Activated gamma-delta T cell treated with anti-CD3 and anti-CD28 coated beads, Interleukin-2, amount 50 U/mL, for 16 hours (primary cell): ENCODE data around the gene AGRP.

Source experiments
- DNase-seq: peaks from one replicate; pipeline ENCODE4 v3.0.0-alpha.2; 2020; ENCODE audit warnings: low read depth

AGRP gene

DNA sequence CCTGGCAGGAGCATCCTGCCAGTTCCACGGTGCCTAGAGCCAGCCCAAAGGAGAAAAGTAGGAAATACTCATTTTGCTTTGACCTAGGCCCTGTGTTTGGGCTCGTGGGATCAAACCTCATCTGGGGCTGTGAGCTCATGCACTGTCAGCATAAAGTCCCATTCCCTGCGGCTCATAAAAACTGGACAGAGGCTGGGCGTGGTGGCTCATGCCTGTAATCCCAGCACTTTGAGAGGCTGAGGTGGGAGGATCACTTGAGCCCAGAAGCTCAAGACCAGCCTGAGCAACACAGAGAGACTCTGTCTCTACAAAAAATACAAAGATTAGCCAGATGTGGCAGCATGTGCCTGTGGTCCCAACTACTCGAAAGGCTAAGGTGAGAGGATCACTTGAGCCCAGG, 20.3 kb downstream of the AGRP start:
- no peak for DNase-seq

DNA sequence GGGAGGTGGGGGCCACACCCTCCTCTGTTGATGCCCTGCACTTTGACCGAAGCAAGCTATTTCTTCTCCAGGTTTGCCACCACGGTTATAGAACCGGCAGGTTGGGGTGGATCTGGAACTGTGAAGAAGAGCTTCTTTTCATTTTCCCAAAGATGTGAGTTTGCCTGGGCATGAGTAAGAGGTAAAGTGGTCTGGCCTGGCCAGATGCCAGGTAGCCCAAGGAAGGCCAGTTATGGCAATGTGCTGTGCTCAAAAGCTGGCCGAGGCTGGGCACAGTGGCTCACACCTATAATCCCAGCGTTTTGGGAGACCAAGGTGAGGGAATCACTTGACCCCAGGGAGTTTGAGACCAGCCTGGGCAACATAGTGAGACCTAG, 21.1 kb downstream of the AGRP start:
- DNase-seq = no peak

DNA sequence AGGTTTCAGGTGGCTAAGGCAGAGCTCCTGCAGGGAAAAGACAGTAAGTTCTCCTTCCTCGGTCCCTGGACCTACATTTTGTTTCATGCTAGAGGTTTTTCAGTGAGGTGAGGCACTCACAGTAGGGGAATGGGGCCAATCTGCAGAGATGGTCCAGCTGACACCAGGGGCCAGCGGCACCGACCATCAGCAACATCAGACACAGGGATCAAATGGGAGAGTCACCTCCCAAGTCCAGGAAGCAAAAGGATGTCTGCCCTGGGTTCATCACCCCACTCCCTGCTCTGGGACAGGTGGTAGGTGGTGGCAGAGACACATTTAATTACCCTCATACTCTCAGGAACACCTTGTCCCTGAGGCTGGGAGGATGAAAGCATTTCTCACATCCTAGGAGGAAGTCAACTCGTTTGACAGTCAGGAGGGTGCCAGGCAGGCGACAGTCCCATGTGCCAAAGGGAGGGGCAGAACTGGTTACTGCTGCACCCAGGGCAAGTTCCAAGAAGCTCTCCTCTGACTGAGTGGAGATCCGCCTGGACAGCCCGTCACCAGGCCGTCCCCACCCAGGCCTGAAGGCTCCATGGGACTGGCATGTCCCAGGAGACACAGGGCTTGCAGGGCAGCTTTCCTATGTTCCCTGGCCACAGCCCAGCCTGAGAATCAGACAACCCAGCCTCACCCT, 21.6 kb downstream of the AGRP start:
- no peak for DNase-seq

DNA sequence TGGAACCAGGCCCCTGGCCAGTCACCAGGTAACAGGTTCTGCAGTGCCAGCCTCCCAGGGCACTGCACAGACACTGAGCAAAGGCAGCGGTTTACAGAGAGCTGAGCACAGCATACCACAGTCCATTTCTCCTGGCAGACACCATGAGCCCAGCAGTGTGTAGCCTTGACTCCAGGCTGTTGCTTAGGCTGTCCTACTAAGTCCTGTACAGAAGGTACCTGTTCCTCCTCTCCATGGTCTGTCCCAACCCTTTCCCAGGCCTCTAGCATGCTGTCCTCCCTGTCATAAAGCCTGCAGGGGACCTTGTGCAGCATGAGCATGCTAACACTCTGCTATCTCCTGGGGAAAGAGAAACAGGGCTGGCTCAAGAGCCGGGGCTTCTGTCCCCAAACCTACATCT, 22.4 kb downstream of the AGRP start:
- DNase-seq = no peak

DNA sequence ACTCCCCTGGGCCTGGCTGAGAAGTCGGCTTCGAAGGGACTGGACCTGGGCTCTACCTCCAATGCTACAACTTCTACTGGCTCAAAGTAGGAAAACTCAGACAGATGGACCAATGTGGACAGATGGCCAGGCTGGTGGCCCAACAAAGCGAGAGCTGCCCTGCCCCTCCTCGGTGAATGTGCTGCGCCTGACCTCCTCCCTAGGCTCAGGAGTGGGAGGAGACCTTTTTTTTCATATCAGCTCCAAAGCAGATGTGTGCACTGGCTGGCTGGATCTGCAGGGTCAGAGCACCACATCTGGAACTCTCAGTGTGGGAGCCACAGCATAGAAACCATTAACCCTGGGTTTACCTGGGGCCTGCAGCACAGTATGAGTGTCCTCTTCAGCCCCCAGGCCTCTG, 23.2 kb downstream of the AGRP start:
- DNase-seq = no peak

DNA sequence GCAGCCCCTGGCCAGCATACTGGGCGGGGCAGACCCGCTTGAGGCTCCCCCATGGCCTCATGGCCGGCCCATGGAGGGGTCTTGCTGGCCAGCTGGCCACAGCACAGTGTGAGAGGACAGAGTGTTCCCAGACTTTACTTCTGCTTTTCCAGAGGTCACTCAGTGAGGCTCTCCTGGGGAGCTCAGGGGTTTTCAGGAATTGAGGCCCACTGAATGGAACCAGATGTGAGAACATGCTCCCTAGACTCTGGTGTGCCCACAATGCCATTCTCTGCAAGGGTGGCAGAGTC, 23.5 kb downstream of the AGRP start:
- no peak for DNase-seq

DNA sequence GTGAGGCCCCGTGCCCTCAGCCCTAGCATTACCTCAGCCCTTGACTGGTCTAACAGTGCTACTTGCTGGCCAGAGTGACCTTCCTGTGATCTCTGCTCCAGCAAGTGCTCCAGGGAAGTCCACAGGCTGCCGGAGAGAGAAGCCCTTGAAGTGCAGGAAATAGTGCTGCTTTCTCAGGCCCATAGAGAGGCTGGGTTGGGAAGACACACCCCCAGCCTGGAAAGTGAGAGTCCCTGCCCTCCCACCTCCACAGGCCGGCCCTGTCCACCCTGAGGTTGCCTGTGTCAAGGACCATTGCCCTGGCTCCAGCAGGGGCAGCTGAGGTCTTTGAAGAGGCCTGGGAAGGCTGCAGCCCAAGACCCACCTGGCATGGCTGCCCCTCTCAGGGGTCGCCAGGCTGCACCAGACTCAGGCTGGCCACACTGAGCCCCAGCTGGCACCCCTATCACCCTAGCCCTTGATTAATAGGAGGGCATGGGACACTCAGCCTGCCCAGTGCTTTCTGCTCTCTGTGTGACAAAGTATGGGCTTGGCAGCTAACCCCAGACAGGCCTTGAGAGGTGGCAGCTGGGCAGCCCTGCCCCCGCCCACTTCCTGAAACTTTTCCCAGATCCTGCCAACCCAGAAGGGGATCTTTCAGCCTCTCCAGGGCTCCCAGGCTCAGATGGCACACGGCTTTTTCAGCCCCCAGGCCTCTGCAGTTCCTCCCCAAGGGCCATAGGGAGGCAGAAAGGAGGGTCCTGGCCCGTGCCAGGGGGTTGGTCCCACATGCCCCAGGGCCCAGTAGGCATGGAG, 24.1 kb downstream of the AGRP start:
- DNase-seq = no peak

DNA sequence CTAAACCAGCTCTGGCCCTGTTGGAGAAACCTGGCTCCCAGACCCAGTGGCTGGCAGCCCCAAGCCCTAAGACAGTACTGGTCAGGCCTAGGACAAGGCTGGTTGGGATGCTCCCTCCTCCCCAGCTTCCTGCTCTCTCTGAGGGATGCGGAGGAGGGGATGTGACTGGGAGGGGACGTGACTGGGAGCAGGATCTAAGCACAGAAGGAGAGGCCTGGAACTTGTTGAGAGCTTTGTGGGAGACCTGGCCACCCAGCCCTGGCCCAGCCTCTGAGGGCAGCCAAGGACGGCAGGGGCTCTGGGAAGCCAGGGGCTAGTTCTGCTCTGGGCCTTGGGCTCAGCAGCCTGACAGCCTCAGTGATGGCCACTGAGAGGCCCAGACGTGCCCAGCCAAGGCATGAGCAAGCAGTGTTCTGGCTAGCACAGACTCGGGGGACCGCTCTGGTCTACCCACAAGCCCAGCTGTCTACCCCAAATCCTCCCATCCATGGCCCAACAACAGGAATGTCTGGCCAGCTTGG, 25.2 kb downstream of the AGRP start:
- no peak for DNase-seq

DNA sequence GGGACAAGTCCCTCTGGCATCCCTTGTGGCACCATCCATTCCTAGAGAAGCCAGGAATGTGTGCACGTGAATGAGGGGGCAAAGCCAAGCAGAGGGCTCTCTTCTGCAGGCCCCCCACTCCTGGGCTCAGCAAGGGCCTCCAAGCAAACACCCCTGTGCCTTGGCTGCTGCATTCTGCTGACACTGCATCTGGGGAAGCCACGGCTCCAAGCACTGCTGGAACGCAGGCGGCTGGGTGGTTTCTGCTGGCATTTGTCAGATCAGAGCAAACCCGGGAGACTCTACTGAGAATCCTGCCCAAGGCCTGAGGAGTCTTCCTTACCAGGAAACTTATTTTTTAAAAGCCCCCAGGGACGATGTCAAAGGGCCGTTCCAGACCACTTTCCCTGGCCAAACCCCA, 25.7 kb downstream of the AGRP start:
- DNase-seq = no peak

DNA sequence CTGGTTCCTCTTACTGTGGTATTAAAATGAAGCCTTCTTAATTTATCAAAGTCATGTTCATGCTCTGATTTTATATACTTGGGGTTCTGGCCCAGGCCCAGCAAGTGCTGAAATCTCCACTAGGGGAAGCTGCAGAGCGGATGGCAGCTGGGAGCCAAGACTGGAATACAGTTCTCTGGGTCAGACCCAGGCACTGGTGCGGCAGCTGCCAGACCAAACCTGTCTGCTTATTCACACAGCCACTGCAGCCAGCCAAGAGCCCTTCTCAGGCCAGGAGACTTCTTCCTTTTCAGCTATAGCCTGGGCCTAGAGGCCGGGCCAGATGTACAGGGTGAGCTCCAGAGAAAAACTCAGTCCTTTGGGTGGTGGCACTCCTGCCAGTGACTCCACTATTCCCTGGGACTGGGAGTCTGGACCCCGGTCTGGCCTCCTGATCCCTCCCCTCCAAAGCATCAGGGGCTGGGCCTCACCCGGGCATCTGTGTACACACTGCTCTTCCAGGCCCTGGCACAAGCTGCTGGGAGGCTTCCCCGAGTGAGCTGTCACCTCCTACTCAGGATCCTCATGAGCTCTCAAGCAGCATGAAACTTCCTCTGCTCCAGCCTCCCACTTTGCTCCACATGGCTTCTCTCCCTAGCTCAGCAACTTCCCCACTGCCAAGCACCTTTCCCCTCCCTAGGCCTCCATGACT, 26.8 kb downstream of the AGRP start:
- DNase-seq = no peak

DNA sequence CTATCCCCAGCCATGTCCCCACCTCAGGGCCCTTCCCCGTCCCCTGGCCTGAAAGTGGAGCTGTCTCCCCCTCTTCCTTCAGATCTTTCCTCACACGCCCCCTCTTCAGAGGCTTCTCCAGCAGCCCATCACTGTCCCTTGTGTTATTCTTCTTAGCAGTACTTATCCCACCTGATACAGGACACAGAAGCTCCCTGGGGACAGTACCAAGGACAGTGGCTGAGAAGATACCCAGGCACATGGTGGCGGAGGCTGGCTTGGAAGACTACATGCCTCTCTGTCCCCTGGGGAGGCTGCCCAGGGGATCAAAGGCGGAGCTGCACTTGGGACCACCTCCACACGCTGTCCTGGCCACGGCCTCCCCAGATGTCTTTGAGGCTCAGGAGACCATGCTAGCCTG, 28.5 kb downstream of the AGRP start:
- DNase-seq = no peak

DNA sequence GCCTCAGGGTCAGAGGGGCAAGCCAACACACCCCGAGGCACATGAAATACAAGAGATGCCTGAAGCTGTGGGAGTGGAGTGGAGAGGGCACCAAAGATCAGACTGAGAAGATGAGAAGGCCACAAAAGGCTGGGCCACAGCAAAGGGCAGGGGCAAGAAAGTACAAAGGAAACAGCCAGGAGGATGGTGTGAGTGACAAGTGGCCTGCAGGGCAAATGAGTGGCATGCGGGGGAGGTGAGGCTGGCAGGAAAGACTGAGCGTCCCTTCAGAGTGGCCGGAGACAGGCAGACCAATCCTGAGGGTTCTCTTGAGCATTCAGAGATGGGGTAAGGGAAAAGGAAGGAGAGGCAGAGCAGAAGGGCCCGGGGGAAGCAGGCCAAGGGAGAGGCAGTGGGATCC, 29.2 kb downstream of the AGRP start:
- DNase-seq = no peak

DNA sequence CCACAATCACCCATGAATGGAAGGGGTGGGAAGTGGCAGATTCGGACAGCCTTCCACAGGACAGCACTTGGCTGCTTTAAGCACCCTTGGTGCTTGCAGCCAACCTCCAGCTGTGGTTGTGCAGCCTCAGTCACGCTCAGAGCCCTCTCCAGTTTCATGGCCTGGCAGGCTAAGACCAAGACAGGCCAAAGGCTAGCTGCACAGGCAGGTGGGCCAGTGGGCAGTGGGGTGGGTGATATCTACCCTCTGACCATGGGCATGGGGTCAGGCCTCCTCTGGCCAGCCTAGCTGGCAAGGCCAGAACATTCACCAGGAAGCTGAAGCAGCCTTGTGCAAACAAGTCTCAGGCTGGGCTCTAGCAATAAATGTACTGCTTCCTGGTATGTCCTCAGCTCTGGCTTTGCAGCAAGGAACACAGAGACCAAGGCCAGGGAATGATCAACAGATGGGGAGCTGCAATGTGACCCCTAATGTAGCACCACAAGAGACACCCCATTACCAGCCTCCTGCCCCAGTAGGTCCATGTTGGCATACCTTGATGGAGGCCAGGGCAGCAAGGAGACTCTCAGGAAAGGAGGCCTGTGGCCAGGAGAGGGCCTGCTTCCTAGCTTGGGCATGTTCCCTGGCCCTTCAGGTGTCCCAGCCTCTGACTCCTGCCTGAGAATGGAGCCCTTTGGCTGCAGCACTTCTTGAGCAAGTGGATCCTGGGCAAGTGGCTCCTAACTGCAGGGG, 31.5 kb downstream of the AGRP start:
- no peak for DNase-seq

DNA sequence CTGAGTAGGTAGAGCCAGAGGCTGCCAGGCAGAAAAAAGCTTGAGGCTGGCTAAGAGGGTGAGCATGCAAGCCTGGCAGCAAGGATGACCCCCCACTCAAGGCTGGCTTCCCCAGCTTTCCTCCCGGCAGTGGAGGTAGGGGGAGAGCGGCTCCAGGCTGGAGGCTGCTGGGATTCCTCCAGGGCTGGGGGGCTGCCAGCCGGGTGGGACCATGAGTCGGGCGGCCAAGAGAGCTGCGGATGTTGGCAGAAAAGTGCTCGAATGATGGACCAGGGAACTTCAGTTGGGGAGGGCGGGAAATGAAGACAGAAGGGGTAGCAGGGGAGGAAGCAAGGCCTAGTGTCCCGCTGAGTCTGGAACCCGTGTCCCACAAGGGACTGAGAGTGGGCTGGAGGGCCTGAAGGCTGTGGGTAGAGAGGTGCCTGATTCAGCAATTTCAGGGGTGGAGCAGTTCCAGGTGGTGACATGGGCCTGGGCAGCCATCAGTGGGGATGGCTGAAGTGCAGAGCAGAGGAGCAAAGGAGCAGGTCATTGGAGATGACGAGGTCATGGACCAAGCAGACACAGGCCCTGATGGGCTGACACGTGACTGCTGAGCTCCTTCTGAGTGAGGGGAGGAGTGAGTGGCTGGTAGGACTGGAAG, 32.2 kb downstream of the AGRP start:
- DNase-seq = no peak

DNA sequence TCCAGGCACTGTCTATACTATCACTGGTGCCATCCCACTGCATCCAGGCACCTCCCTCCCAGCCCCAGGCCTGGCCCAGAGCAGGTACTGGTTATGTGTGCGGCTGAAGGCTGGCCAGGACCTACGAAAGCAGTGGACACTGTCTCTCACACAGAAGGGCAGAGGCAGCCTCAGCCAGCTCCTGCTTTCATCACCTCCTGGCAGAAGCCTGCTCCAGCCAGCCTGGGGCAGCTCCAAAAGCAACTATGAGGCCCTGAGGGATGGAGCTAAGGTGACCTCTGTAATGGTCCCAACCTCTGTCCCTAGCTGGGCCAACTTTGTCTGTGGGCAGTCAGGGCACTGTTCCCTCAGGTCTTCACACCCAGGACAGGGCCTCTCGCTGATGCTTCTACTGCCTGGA, 33.6 kb downstream of the AGRP start:
- DNase-seq = no peak

DNA sequence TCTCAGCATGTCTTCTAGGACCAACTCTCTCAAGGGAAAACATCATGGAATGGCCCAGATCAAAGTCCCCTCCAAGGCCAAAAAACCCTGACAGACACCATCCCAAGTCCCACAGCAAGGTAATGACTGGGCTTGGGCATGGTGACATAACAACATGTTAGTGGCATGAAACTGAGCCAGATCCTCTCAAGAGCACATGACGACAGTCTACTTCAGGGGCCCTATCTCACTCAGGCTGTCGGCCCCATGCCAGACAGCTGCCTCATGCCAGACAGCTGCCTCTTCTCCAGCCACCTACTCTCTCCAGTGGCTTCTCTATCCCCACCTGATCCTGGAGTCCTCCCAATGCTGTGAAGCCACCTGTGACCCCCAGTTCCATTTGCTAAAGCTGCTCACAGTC, 34.0 kb downstream of the AGRP start:
- DNase-seq = no peak

DNA sequence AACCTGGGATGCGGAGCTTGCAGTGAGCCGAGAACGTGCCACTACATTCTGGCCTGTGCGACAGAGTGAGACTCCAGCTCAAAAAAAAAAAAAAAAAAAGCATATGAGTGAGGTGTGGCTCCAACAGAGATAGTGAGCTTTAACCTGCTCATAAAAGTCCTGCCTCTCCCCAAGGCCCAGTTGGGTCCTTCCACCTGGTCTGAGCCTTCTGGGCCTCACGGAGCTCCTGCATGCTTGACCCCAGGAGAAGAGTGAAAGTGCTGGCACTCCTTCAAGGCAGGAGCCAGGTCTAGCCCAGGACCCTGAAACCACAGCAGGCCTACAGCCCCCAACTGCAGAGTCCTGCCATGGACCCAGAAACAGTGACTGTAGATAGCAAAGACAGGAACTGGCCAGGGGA, 34.8 kb downstream of the AGRP start:
- DNase-seq = no peak

DNA sequence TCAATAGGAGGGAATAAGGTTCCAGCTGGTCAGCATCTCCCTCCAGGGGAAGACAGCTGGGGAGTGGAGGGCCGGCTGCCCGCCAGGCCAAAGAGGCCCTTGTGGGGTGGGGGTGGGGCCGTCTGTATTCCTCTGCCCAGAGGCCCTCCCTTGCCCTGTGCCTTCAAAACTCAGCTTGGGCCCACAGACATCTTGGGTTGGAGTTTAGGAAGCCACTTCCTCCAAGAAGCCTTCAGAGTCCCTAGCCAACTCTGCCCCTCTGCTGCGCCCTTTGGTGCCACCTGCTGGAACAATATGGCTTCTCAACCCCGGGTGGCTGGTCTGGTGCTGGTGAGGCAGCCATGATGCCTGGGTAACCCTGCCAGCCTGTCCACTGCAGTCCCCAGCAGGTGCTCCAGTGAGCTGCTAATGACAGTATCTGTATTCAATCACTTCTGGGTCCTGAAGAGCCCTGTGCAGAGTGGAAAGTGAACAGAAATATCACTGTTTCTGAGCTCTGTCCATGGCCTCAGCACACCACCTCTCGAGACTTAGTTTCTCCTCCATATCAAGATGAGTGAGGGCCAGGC, 35.8 kb downstream of the AGRP start:
- peak; percentile 25 for DNase-seq

DNA sequence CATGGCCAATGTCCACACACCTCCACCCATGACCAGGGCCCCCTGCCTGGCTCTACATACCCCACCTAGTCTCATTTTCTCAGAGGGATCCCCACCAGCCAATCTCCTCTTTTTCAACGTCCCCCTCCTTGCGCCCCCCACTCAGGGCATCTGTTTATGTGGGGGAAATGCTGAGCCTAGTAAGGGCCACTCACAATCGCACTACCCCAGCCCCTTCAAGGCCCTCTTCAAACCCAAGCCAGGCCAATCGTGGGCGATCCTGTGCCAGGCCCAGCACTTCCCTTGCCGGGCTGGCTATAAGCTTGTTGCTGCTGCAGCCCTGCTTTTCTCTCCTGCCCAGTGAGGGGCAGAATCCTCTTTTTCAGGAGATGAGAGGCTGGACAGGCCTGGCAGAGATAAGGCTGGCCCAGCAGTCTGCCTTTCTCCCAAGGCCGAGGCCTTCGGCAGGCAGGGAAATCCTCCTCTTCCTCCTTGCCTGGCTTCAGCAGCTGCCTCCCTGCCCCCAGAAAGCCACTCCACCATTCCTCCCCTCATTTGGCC, 36.3 kb downstream of the AGRP start:
- no peak for DNase-seq

DNA sequence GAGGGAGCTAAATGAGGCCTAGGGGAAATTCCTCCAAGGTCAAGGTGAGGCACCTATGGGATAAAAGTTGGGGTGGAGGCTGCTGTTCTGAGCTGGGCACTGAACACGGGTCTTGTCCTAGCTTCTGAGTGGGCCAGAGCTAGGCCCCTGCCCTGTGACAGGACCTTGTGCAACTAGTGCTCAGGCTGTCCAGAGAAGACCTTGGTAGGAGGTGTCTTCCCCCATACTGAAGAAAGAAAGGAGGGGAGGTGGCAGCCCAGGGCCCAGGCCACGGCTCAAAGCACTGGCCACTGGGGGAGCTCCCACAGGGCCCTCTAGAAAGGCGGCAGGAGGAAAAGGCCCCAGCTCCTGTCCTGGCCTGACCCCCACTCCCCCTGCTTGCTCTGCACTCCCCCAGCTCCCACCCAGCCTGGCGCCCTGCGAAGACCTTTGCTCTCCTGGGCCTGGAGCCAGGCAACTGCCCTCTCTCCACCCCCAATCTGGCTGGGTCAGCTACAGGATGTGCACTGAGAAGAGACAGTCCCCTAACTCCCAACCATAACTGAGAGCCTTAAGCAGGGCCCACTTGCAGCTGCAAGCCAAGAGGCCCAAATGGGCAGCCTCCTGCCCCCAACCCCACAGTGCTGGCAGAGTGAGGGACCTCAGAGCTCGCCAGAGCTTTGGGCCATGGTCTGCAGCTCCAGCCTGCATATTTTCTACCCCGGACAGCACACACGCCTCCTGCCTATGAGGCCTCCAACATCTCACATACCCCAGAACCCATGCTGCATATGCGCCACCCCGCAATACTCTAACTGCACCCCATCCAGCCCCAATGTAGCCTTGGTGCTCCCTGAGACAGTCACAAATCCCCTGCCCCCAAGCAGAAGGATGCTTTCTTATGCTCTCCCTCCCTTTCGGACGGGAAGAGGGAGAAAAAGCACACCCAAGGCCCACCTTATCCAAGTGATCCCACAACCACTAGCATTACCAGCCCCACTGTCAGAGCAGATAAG, 37.1 kb downstream of the AGRP start:
- no peak for DNase-seq
